Measurements from ENCODE around the gene KLHL26. TPM values are rescaled to one million over a fixed set of nuclear protein-coding genes. Genes with fewer than 3 reads are reported as not detected.
A peak's percentile ranks its signal among the peaks of the same experiment; 100 is the strongest.

Gene KLHL26
- total and polyA plus RNA-seq, 4 experiments from 2014 or later: 4.4 to 14.8 (median 10.6) TPM

GRCh38 chr19:18650021-18650390 is 13.2 kb downstream of the KLHL26 start:
- H3K4me3 ChIP-seq (ENCODE audit: low read length in 2 of 2): no peak overlapping the region
- H3K4me1 ChIP-seq (ENCODE audit: insufficient read depth, low read length): no peaks in the 10 kb centered on the region
- Mint-ChIP-seq H3K4me3 (no peak overlapping the region), H3K9me3 (no peaks in the 10 kb centered on the region), H3K4me1 (peaks cover 3 to 24% (median 6%) of the 10 kb centered on the region in 4 donors), H3K27ac (peak overlapping the region in 1 of 7 donors; percentile 53), H3K36me3 (peaks cover 6 to 15% of the 10 kb centered on the region in 2 donors), H3K27me3 (no peaks in the 10 kb centered on the region)
- ChIA-PET CTCF (ENCODE audit: partially characterized antibody) (no interaction called here), POLR2A (ENCODE audit: partially characterized antibody) (no interaction called here)
- no peak overlapping the region for H3K27ac ChIP-seq (ENCODE audit: low read depth, low read length)
- H3K9me3 ChIP-seq (ENCODE audit: control insufficient read depth in 1 of 2, low read length in 2 of 2): no peaks in the 10 kb centered on the region
- H3K27me3 ChIP-seq (ENCODE audit: insufficient read depth, low read length): no peaks in the 10 kb centered on the region
- intact Hi-C loops (cut with micrococcal nuclease): no loop called here
- no peak for DNase-seq
- no peaks in the 10 kb centered on the region for H3K36me3 ChIP-seq (ENCODE audit: insufficient read depth, low read length)

GRCh38 chr19:18650468-18651041 is 13.7 kb downstream of the KLHL26 start:
- Histone ChIP-seq H3K4me3 (ENCODE audit: low read length in 2 of 2) (no peak overlapping the region), H3K4me1 (ENCODE audit: insufficient read depth, low read length) (no peaks in the 10 kb centered on the region), H3K9me3 (ENCODE audit: control insufficient read depth in 1 of 2, low read length in 2 of 2) (no peaks in the 10 kb centered on the region), H3K36me3 (ENCODE audit: insufficient read depth, low read length) (no peaks in the 10 kb centered on the region), H3K27me3 (ENCODE audit: insufficient read depth, low read length) (no peaks in the 10 kb centered on the region), H3K27ac (ENCODE audit: low read depth, low read length) (no peak overlapping the region)
- no peak overlapping the region for H3K27ac Mint-ChIP-seq
- no peak for DNase-seq
- peaks cover 6 to 15% of the 10 kb centered on the region in 2 donors for H3K36me3 Mint-ChIP-seq
- intact Hi-C loops (cut with micrococcal nuclease): no loop called here
- peaks cover 3 to 19% (median 6%) of the 10 kb centered on the region in 4 donors for H3K4me1 Mint-ChIP-seq
- no peak overlapping the region for H3K4me3 Mint-ChIP-seq
- POLR2A ChIA-PET (ENCODE audit: partially characterized antibody): no interaction called here
- no peaks in the 10 kb centered on the region for H3K27me3 Mint-ChIP-seq
- CTCF ChIA-PET (ENCODE audit: partially characterized antibody): no interaction called here
- no peaks in the 10 kb centered on the region for H3K9me3 Mint-ChIP-seq

DNA sequence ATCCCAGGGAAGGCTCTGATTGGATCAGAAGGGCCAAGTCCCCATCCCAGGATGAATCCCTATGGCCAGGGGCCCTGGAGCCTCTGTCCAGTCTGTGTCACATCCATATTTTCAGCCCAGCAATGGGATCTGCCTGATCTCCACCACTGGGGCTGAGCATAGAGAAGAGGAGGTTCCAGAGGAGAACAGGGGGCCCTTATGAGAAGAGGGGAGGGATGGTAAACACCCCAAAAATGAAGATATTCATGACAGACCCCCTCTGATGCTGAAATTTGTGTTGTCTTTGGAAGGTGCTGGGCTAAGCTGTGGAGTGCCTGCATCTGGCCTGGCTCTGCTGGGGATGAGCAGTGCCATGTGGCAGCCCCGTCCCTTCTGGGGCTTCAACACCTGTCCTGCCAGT is 14.5 kb downstream of the KLHL26 start:
- Histone ChIP-seq H3K4me3 (ENCODE audit: low read length in 2 of 2) (no peak overlapping the region), H3K36me3 (ENCODE audit: insufficient read depth, low read length) (no peaks in the 10 kb centered on the region), H3K4me1 (ENCODE audit: insufficient read depth, low read length) (no peaks in the 10 kb centered on the region), H3K27me3 (ENCODE audit: insufficient read depth, low read length) (no peaks in the 10 kb centered on the region), H3K27ac (ENCODE audit: low read depth, low read length) (no peak overlapping the region), H3K9me3 (ENCODE audit: control insufficient read depth in 1 of 2, low read length in 2 of 2) (no peaks in the 10 kb centered on the region)
- no peaks in the 10 kb centered on the region for H3K9me3 Mint-ChIP-seq
- CTCF ChIA-PET (ENCODE audit: partially characterized antibody): no interaction called here
- peaks cover 3 to 18% (median 6%) of the 10 kb centered on the region in 4 donors for H3K4me1 Mint-ChIP-seq
- H3K27ac Mint-ChIP-seq: no peak overlapping the region
- POLR2A ChIA-PET (ENCODE audit: partially characterized antibody): no interaction called here
- H3K4me3 Mint-ChIP-seq: no peak overlapping the region
- intact Hi-C loops (cut with micrococcal nuclease): no loop called here
- H3K27me3 Mint-ChIP-seq: no peaks in the 10 kb centered on the region
- DNase-seq: no peak
- H3K36me3 Mint-ChIP-seq: peaks cover 6 to 15% of the 10 kb centered on the region in 2 donors

GRCh38 chr19:18651733-18652132 is 14.9 kb downstream of the KLHL26 start:
- no peaks in the 10 kb centered on the region for H3K9me3 Mint-ChIP-seq
- H3K27me3 ChIP-seq (ENCODE audit: insufficient read depth, low read length): no peaks in the 10 kb centered on the region
- intact Hi-C loops (cut with micrococcal nuclease): no loop called here
- no peaks in the 10 kb centered on the region for H3K36me3 ChIP-seq (ENCODE audit: insufficient read depth, low read length)
- H3K4me3 Mint-ChIP-seq: no peak overlapping the region
- H3K9me3 ChIP-seq (ENCODE audit: control insufficient read depth in 1 of 2, low read length in 2 of 2): no peaks in the 10 kb centered on the region
- H3K36me3 Mint-ChIP-seq: peaks cover 6 to 13% of the 10 kb centered on the region in 2 donors
- no peak for DNase-seq
- ChIA-PET POLR2A (ENCODE audit: partially characterized antibody) (no interaction called here), CTCF (ENCODE audit: partially characterized antibody) (no interaction called here)
- H3K4me1 Mint-ChIP-seq: peaks cover 0 to 18% (median 5%) of the 10 kb centered on the region in 4 donors
- H3K27ac ChIP-seq (ENCODE audit: low read depth, low read length): no peak overlapping the region
- peak overlapping the region in 1 of 7 donors; percentile 48 for H3K27ac Mint-ChIP-seq
- H3K4me3 ChIP-seq (ENCODE audit: low read length in 2 of 2): no peak overlapping the region
- no peaks in the 10 kb centered on the region for H3K4me1 ChIP-seq (ENCODE audit: insufficient read depth, low read length)
- H3K27me3 Mint-ChIP-seq: no peaks in the 10 kb centered on the region

- H3K4me3 Mint-ChIP-seq: no peak overlapping the region
- Histone ChIP-seq H3K27ac (ENCODE audit: low read depth, low read length) (no peak overlapping the region), H3K27me3 (ENCODE audit: insufficient read depth, low read length) (no peaks in the 10 kb centered on the region), H3K4me3 (ENCODE audit: low read length in 2 of 2) (no peak overlapping the region), H3K9me3 (ENCODE audit: control insufficient read depth in 1 of 2, low read length in 2 of 2) (no peaks in the 10 kb centered on the region), H3K36me3 (ENCODE audit: insufficient read depth, low read length) (no peaks in the 10 kb centered on the region), H3K4me1 (ENCODE audit: insufficient read depth, low read length) (no peaks in the 10 kb centered on the region)
- DNase-seq: no peak
- POLR2A ChIA-PET (ENCODE audit: partially characterized antibody): no interaction called here
- no peaks in the 10 kb centered on the region for H3K9me3 Mint-ChIP-seq
- CTCF ChIA-PET (ENCODE audit: partially characterized antibody): no interaction called here
- H3K27ac Mint-ChIP-seq: no peak overlapping the region
- peaks cover 6 to 9% of the 10 kb centered on the region in 2 donors for H3K36me3 Mint-ChIP-seq
- intact Hi-C loops (cut with micrococcal nuclease): no loop called here
- H3K4me1 Mint-ChIP-seq: peaks cover 7 to 18% (median 14%) of the 10 kb centered on the region in 4 donors
- H3K27me3 Mint-ChIP-seq: no peaks in the 10 kb centered on the region
Observed at GRCh38 chr19:18653853-18654252, 17.0 kb downstream of the KLHL26 start.

GRCh38 chr19:18654469-18654868 is 17.6 kb downstream of the KLHL26 start:
- no peak overlapping the region for H3K4me3 ChIP-seq (ENCODE audit: low read length in 2 of 2)
- no peaks in the 10 kb centered on the region for H3K9me3 ChIP-seq (ENCODE audit: control insufficient read depth in 1 of 2, low read length in 2 of 2)
- intact Hi-C loops (cut with micrococcal nuclease): no loop called here
- H3K27ac ChIP-seq (ENCODE audit: low read depth, low read length): no peak overlapping the region
- Mint-ChIP-seq H3K9me3 (no peaks in the 10 kb centered on the region), H3K27me3 (no peaks in the 10 kb centered on the region), H3K4me1 (peaks cover 10 to 18% (median 12%) of the 10 kb centered on the region in 4 donors), H3K4me3 (no peak overlapping the region), H3K36me3 (peaks cover 6 to 8% of the 10 kb centered on the region in 2 donors), H3K27ac (no peak overlapping the region)
- no peak for DNase-seq
- POLR2A ChIA-PET (ENCODE audit: partially characterized antibody): no interaction called here
- H3K27me3 ChIP-seq (ENCODE audit: insufficient read depth, low read length): no peaks in the 10 kb centered on the region
- CTCF ChIA-PET (ENCODE audit: partially characterized antibody): interaction anchor here (0.6 kb wide), 1 partner anchor 132 kb away, joined by 5 read pairs; no protein-coding TSS in a partner anchor
- H3K4me1 ChIP-seq (ENCODE audit: insufficient read depth, low read length): no peaks in the 10 kb centered on the region
- no peaks in the 10 kb centered on the region for H3K36me3 ChIP-seq (ENCODE audit: insufficient read depth, low read length)

DNA sequence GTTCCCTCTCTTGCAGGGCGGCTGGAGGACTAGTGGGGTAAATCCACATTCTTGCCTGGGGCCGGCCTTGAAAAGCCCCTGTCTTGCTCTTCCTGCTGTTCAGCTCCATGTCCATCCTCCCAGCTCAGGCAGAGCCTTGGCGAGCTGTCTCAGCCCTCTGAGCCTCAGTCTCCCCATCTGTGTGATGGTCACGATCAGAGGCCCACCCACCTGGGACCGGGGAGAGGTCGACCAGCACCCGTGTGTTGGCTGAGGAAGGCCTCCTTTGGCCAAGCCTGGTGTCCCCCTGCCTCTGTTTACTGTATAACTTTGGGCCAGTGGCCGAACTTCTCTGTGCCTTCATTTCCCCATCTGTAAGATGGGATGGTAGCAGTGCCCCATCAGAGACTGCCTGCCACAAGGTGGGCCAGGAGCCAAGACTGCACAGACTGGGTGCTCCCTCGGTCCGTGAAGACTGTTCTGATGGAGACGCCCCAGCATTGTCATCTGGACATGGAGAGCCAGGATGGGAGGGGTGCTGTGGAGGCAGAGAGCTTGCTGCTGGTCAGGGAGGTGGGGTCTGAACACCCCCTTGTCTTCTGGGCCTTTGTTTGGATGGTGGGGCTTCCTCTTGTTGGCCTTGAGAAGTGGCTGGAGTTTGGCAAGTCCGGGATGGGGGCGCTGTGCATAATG is 18.5 kb downstream of the KLHL26 start:
- peaks cover 7 to 18% (median 11%) of the 10 kb centered on the region in 4 donors for H3K4me1 Mint-ChIP-seq
- DNase-seq: no peak
- H3K27ac Mint-ChIP-seq: peak overlapping the region in 1 of 7 donors; percentile 66
- Histone ChIP-seq H3K27me3 (ENCODE audit: insufficient read depth, low read length) (no peaks in the 10 kb centered on the region), H3K9me3 (ENCODE audit: control insufficient read depth in 1 of 2, low read length in 2 of 2) (no peaks in the 10 kb centered on the region), H3K4me1 (ENCODE audit: insufficient read depth, low read length) (no peaks in the 10 kb centered on the region), H3K36me3 (ENCODE audit: insufficient read depth, low read length) (no peaks in the 10 kb centered on the region), H3K27ac (ENCODE audit: low read depth, low read length) (no peak overlapping the region), H3K4me3 (ENCODE audit: low read length in 2 of 2) (no peak overlapping the region)
- peaks cover 3 to 6% of the 10 kb centered on the region in 2 donors for H3K36me3 Mint-ChIP-seq
- H3K27me3 Mint-ChIP-seq: no peaks in the 10 kb centered on the region
- CTCF ChIA-PET (ENCODE audit: partially characterized antibody): no interaction called here
- no peak overlapping the region for H3K4me3 Mint-ChIP-seq
- no peaks in the 10 kb centered on the region for H3K9me3 Mint-ChIP-seq
- POLR2A ChIA-PET (ENCODE audit: partially characterized antibody): no interaction called here
- intact Hi-C loops (cut with micrococcal nuclease): no loop called here

Data from CD4-positive, alpha-beta memory T cell (primary cell).